HG03439 (cell line): Measurements from ENCODE around the gene UBXN10.
"Not testable (repeated sequence)": the region's sequence is repeated elsewhere in the genome, so short reads cannot be mapped to it uniquely, and the experiment has no call there.

Source experiments
- ATAC-seq: cut with Tn5 transposase; IDR thresholded peaks from one replicate; pipeline ENCODE4 v1.9.1; 2021; ENCODE audit warnings: mild to moderate bottlenecking, moderate library complexity; ENCODE audit not compliant: unreplicated experiment

Gene UBXN10

DNA sequence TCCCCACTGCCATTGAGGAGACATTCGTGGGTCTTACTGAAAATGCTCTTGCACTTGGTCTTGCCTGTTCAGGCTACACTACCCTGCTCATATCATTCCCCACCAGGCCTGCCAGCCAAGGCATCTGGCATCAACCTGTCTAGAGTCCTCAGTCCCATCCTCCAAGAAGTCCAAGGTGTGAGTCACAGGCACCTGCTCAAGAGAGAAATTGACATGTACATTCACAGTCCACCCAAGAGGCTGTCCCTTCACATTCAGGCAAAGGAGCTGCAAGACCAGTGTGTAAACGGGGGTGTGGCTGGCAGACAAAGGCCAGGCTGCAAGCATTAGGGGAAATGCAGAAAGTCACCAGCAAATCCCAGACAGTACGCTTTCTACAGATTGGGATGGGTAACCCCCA, 13.5 kb downstream of the UBXN10 start:
- no peak for ATAC-seq

DNA sequence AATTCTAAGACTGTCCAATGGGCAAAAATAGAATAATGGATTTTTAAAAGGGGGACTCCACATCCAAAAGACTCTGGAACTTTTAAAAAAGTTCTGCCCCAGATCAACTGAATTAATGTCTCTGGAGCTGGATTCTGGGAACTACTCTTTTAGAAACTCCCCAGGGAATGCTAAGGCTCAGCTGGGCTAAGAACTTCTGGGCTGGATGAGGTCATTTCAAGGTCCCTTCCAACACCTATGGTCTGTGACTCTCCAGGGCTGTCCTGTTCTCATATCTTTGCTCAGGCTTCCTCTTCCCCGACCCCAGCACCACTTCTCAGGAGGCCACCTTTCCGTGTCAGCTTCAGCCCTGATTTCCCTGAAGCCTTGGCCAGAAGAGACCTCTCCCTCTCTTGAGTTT, 13.9 kb downstream of the UBXN10 start:
- no peak for ATAC-seq

DNA sequence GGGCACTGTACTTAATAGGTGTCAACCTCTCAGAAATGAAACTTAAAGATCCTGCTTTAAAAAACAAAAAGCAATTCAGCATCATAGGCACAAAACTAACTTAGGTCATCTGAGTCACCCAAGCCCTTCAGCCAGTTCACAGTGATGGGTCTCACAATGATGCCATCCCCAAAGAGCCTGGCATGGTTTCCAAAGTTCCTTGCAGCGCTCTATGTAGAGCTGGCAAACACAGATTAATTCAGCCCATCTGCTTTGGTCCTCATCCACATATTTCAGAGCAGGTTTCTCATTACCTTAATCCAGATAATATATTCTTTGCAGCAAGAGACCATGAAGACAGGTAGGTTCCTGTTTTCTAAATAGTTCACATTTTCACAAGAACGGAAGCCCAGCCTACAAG, 15.1 kb downstream of the UBXN10 start:
- ATAC-seq, result no peak

DNA sequence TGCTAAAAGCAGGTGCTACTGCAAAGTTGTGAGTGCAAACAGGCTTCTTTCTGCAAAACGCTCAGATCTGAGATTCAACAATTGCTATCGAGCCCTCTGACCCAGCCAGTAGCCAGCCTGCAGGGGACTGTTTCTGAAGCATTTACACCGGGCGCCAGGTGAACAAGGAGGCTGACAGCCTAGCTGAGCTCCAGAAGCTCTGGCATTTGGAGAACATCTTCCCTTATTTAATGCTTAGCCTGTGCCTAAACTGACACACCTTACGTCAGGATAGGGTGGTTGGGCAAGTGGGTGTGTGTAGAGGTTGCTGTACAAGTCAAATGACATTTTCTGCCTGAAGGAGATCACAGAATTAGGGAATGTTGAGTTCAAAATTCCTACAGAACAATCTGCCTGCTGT, 16.3 kb downstream of the UBXN10 start:
- ATAC-seq, result no peak

DNA sequence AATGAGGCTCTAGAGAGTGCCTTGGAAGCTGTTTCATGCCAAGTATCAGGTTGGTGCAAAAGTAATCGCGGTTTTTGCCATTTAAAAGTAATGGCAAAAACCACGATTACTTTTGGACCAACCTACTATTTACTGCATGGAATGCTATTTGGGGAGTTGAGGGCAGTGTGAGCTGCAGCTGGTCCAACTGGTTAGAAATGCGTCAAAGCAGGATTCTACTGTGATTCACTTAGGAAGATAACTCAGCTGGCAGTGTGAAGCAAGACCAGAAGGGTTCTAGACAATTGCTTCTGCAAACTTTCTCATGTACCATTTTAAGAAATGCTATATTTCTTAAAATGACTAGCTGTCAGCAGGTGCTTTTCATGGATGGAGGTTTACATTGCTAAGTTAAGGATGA, 21.6 kb downstream of the UBXN10 start:
- no peak for ATAC-seq

DNA sequence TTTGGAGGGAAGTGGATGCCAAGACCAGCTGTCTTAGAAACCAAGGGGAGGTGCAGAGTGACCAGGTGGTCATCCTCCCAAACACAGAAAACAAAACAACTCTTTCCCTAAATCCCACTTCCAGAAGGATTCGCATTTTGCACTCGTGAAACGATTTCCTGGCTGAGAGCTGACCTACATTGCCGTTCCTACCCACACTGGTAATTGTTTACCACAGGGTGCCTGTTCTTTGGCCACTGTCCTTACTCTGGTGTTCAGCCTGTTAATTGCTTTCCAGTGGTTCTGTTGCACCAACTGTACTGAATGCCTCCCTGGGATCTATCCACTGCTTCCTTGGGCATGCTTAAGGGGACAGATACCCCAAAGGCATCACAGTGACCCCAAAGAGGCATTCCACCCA, 23.6 kb downstream of the UBXN10 start:
- no peak for ATAC-seq

DNA sequence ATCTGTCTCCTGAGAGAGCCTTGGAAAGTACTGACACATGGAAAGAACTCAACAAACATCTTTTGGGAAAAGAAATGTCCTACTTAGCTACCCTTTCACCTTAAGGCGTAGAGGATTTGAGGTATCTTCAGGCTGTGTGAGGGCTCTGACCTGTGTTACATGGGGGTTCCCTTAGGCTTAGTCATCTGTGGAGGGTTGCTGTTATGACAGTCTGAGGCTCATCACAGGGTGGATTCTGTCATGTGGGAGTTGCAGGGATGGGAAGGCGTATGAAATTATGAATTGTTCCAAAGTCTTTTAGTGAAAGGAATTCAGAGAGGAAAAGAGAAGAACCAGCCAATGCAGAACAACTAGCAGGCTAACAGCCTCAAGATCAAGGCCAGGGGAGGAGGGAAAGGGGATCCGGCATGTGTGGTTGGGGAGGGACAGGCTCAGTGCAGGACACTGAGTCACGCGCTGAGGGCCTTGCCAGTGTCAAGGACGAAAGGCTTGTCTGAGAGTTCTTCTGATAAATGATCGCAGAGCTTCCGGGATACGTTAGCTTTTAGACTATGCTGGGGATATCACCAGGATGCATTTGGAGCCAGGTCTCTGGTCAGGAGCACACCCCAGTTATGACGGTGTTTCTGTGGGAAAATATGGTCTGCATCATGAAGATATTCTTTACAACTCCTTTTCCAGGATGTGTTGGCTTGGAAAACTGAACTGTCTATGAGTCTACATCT, 25.0 kb downstream of the UBXN10 start:
- ATAC-seq, result no peak

DNA sequence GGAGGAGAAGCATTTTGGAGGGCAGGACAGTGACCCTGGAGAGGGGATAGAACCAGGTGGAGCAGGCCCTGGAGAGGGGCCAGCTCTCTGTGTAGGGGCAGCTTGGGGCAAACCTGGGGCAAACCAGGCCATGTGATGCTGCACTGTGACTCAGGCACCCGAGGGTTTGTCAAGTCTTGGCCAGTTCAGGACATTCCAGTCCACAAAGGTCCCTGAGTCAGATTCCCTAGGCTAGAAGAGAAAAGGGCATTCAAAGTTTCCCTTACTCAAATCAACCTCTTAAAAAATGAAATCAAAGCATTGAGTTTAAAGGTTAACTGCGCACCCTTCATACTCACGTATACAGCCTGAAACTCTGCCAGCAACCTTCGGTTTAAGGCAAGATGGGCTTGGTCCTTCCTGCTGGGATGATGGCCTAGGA, 25.6 kb downstream of the UBXN10 start:
- no peak for ATAC-seq

DNA sequence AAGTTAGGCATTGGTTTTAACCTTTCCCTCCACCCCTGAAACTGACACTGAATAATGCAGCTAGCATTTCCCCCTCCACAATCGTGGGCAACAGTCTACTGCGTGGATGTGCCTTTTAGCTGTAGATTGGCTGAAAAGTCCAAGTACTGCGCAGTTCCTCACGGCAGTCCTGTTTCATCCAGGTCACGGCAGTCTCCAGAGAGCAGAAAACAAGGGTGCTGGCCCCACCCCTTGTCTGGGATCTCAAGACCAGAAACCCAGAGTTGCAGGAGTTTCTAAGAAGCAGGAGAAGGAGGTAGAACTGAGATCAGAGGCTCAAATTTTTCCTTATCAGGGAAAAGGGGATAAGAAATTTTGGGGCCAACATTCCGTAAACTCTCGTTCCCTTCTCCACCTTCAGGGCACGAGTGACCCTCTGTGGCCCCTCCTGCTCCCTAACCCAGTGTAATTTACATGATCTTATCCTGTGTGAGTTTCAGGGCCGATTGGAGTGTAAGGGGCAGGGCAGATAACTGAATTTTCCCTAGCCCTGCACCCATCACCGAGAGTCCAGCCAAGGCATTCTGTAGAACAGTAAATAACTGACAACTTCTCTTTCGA, 26.3 kb downstream of the UBXN10 start:
- ATAC-seq, result no peak

DNA sequence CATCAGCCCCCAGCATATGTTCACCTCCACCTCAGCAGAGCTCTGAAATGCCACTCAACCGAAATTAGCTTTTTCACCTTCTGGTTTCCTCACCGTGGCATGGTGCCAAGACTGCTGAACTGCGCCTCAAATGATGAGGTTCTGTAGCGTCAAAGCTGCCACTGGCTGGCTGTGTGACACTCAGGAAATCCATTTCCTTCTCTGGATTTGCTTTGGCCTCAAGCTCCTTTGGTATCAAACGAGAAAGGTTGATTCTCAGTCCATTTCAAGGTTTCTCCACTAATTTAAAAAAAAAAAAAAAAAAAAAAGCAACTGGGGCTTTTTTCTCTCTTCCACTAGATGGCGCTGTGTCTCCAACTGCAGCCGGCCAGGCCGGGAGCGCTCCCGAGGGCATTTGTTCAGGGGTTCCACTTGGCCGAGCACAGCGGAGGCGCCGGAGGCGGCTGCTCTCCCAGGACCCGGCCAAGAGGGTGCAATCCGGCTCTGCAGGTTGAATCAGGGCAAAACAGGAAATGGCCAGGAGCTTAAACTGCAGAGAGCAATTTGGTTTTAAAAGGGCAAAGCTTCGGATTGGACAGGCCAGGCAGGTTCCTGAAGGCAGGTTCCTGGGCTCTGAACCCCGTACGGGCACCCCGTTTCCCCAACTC, 26.9 kb downstream of the UBXN10 start:
- no peak for ATAC-seq

DNA sequence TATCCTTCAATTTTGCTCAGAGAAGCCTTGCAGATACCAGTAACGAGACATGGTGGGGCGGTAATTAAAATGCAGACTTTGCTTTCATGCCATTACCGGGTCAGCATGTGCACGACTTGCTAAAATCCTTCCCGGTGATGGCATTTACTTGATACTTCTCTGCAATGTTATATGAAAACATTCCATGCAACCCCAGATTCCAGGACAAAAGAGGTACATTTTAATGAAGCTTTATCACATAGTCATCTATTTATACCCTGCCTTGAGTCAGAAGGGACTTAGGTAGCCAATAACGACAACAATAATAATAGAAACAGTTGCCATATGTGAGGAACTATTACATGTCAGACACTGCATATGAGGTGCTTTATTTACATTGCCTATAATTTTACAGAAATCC, 29.8 kb downstream of the UBXN10 start:
- no peak for ATAC-seq

DNA sequence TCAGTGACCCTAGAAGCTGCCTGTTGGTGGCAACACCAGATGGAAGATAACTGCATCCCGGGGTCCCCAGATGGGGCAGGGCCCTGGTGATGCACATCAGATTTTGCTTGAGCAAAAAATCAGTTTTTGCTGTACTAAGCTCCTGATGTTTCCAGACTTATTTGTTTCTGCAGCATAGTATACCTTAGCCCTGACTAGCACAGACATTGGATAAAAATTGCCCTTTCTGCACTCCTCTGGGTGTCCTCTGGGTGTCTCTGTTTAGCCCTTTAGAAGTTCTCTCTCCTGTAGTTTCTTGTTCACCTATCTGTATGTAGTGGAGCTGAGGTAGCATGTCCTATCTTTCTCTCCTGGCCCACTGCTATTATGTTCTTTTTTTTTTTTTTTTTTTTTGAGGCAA, 30.7 kb downstream of the UBXN10 start:
- no peak for ATAC-seq

DNA sequence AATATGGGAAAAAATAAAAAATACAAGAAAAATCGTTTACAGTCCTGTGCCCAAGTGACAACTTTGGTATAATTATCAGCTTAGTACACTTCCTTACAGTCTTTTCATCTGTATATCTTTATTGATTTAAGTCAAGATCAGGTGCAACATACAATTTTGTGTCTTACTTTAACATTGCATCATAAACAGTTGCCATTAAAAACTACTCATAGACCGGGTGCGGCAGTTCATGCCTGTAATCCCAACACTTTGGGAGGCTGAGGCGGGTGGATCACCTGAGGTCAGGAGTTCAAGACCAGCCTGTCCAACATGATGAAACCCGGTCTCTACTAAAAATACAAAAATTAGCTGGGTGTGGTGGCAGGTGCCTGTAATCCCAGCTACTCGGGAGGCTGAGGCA, 33.2 kb downstream of the UBXN10 start:
- ATAC-seq, result not testable (repeated sequence)

DNA sequence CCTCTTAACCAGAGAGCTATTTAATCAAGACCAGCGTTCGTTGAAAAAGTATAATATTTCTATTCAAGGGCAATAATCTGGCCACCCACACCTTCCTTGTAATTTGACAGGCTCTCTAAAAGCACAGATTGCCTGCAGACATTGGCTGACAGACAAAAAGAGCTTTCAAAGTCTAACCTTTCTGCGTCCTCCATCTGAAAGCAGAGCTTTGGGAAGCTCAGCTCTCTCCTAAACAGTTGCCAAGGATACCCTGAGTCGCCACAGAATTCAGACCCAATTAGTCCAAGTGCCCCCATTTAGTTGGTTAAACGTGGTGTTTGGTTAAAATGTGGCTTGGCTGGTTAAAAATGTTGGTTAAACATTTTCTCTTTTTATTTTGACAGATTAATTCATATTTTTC, 34.1 kb downstream of the UBXN10 start:
- ATAC-seq, result no peak

DNA sequence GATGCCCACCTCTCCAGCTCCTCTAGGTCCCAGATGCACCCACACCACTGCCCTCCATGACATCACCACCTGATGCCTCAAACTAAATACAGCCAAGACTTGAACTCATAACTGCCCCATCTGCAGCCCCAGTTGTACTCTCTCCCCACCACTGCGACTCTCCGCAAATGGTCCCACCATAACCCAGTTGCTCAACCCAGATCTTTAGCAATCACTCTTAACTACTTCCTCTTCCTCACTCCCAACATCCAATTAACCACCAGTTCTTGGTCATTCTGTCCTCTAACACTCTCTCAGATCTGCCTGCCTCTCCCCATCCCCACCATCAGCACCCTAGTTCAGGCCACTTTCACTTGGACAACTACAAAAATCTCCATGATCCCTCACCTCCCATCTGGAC, 37.2 kb downstream of the UBXN10 start:
- no peak for ATAC-seq

DNA sequence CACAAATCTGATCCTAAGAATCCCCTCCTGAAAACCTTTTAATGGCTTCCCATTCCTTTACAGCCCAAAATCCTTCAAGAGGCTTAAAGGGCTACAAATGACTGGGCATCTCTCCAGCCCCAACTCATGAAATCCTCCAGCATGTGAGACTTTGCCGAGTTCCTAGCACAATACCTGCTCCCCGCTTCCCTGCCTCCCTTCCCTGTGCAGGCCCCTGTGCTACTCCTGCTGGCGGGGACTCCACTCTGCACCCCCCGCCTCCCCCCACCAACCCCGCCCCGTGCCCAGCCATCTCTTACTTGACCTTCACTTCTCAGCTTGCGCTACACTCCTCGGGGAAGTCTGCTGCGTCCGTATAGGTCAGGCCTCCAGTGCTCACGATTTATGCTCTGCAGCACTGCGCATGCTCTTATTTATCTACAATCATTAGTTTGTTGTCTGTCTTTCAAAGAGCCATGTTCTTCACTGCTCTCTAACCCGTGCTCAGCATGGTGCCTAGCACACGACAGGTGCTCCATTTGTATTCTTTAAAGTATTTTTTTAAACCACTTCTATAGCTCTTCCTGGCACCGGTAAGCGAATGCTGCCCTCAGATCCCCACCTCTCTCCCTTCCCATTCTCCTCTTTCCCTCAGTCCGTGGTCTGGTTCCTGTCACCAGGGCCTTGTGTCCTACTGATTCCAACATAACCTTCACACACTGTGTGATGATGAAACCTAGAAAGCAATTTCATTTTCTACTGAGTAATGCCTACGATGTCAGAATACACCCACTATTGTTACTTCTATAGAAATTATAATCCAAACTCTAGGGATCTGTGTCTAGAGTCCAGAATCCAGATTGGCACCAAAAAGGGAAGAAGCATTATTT, 37.9 kb downstream of the UBXN10 start:
- no peak for ATAC-seq

DNA sequence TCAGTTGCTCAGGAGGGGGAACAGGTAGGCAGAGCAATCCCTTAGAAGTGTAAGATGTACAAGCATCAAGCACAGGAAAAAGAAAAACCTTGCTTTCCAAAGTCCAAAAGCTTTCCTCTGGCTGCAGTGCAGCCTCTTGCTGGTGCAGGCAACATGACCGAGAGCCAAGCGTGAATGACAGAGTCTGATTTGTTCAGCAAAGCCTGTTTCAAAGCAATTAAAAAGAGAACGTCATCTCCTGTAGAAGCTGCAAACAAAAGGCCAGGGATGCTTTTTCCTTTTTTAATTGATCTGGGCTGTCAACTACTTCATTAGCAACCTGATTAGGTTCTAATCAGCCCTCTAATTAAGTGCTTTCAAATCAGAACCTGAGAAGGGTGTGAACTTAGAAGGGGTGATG, 38.6 kb downstream of the UBXN10 start:
- ATAC-seq, result no peak

DNA sequence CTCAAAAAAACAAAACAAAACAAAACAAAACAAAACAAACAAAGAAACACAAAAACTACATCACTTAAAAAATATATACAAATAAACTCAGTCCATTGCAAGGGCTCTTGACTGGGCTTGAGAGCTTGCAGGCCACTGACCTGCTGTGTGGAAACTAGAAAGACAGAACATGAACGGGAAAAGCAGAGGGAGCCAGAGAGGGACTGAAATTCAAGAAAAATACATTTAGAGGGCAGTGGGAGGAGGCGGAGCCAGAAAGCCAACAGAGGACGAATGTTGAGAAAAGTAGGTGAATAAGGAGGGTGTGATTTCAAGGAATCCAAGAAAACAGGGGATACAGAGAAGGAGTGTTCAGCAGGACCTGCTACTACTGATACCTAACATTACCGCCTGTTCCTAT, 41.8 kb downstream of the UBXN10 start:
- ATAC-seq, result no peak

DNA sequence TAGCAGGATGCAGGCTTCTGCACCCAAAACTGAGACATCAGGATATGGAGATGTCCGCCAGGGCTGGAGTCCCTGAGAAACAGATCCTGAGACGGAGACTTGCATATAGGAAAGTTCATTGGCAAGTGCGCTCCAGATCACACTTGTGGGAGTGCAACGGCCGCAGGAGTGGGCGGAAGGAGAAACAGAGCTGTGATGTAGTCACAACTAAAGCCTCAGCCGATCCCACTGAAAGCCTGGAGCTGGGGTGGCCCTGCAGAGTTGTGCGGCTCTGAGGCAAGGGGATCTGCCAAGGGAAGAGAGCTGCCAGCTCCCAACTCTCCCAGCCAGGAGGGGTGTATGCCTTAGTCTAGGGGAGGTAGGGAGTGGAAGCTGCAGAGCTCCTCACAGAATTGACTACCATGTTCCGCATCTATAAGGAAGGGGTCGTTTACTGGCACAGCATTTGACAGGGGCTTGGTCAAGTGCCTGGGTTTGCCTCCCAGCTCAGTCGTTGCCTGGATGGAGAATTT, 42.5 kb downstream of the UBXN10 start:
- no peak for ATAC-seq

DNA sequence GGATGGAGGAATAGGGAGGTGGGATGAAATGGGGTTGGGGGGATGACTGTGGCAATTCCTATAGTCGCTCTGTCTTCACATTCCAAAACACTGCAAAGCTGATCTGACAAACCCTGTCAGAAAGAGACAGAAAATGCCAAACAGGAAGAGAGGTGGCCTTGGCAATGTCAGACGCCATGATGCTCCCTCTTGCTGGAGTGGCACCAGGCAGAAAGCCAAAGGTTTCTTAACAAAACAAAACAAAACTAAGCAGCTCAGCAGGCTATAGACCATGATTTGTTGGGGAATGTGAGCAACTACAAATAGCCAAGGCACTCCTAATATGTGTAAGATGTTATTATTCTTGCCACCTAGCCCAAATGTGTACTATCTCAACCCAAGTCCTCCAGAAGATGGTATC, 43.3 kb downstream of the UBXN10 start:
- no peak for ATAC-seq

DNA sequence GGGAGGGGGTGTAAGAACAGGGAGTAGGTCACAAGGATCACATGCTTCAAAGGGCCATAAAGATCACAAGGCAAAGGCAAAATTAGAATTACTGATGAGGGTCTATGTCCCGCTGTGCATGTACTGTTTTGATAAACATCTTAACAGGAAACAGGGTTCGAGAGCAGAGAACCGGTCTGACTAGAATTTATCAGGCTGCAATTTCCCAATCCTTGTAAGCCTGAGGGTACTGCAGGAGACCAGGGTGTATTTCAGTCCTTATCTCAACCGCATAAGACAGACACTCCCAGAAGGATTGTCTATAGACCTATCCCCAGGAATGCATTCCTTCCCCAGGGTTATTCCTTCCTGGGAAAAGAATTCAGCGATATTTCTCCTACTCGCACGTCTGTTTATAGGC, 46.7 kb downstream of the UBXN10 start:
- ATAC-seq, result not testable (repeated sequence)
